DMS53 treated with DMSO at 0.1 percent for 48 hours (cell line): Measurements from ENCODE around the gene SLC11A1.

Experiments used
- DNase-seq: peaks from one replicate; lab custom pipeline; 2025; ENCODE audit not compliant: unreplicated experiment; lab: John Stamatoyannopoulos, UW

The SLC11A1 gene

DNA sequence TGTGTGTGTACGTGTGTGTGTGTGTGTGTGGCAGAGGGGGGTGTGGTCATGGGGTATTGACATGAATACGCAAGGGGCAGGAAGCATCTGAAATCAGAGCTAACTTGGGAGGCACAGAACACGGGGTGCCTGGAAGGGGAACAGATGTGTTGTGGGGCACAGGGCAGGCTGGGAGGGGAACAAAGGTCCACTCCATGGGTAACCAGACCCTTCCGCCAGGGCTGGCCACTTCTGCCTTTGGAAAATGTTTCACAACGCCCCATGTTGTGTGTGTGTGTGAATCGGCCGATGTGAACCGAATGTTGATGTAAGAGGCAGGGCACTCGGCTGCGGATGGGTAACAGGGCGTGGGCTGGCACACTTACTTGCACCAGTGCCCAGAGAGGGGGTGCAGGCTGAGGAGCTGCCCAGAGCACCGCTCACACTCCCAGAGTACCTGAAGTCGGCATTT, at the start of gene SLC11A1:
Gene SLC11A1 (plus strand): TSS at position 358 of the 451 bp plus-strand sequence. CDS start 96 bp downstream, outside the sequence.
- DNase-seq, result no peak

- DNase-seq, result no peak
These were observed 49.8 kb upstream of the SLC11A1 start for GRCh38 chr2:218332288-218332687.

DNA sequence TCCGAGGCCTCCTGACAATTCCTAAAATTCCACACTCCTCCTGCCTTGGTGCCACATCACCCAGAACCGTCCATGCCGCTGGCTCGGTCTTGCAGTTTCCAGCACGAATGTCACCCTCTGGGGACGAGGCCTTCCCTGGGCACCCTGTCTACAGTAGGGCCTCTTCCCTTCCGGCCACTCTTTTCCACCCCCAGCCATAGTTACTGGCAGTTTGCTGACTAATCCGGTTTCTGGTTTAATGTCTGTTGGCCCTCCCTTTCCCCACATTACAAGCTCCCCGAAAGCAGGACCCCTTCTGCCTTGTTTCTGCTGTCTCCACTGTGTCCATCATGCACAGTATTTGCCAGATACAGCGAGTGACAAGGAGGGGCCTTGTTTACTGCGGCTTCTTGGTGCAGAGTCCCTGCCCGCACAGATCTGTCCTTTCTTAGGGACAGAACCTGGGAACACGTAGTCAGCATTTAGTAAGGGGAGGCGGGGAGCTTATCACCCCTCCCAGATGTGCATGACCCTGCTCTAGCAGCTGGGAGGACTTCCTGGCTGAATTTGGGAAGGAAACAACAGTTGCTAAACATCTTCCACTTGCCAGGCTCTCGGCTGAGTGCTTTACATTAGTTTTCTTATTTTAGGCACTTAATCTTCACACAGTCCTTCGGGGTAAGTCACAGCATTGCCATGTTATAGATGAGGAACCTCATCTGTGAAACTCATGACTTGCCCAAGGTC, 49.0 kb upstream of the SLC11A1 start:
- DNase-seq, result no peak

GRCh38 chr2:218334531-218334930, 47.5 kb upstream of the SLC11A1 start:
- DNase-seq, result no peak

GRCh38 chr2:218340656-218341055, 41.4 kb upstream of the SLC11A1 start:
- DNase-seq, result no peak

DNA sequence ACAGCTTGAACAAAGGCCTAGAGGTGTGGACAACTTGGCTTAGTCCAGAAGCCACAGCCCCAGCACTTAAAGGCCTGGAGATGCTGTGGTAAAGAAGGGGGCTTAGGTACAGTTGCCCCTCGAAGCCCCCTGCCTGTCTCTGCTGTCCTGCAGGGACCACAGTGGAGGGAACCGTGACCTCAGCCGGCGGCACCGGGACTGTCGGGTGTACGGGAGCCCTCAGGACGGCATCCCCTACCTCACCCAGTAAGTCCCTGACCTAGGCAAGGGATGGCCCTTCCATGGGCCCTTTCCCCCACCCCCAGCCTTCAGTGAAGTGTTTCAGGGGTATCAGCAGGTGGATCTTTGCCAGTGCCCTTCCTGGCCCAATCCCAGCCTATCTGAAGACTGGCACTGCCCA, 40.7 kb upstream of the SLC11A1 start:
- DNase-seq, result no peak

- DNase-seq, result no peak
These were observed 39.2 kb upstream of the SLC11A1 start for GRCh38 chr2:218342837-218343236.

- DNase-seq, result no peak
These were observed 38.5 kb upstream of the SLC11A1 start for GRCh38 chr2:218343591-218343990.

GRCh38 chr2:218344090-218344754, 37.9 kb upstream of the SLC11A1 start:
- no peak for DNase-seq

GRCh38 chr2:218344755-218345417, 37.2 kb upstream of the SLC11A1 start:
- DNase-seq, result no peak

DNA sequence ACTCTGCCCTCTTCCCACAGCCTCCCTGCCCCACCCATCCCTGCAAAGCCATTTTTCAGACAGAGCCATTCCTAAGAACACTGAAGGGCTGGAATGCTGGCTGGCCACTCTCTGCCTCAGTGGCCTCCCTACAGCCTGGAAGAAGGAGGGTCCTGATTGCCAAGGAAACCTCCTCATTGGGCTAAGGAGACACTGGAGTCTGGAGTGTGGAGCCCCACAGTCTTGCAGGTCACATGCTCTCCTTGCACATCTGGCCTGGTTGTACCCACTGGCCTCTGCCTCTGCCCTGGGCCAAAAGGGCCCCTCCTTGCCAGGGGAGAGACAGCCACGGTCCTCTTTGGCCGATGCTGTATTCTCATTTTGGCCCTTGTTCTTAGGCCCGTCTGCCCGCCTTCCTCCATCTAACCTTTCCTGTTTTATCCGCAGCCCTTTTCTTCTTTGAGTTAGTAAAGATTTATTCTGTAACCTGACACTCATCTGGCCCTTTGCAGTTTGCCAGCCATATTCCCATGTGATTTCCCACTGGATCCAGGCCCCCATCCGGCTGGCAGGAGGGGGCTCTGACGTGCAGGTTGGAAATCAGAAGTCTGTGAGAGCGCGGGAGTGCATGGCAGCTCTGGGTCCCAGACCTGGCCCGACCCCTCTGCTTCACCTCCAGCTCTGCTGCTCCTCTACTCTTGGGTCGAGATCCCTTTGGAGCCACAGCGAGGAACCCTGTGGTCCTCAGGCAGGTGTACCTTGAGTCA, 36.4 kb upstream of the SLC11A1 start:
- DNase-seq, result no peak

DNA sequence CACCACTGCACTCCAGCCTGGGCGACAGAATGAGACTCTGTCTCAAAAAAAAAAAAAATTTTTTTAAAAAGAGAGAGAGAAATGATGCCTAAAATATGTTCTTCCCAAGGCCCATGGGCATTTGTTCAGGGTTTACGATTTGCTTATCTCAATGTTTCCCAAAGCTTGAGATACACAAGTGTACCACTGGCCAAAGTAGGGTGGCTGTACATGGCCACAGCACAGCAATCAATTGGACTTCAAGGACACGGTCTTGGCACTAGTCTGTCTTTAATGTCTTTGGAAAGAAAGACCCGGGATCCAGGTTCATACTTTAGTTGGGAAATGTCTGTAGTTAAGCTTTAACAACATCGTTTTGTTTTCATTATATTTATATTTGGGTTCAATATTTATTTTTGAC, 34.9 kb upstream of the SLC11A1 start:
- no peak for DNase-seq

GRCh38 chr2:218354045-218354444, 28.0 kb upstream of the SLC11A1 start:
- DNase-seq, result no peak

DNA sequence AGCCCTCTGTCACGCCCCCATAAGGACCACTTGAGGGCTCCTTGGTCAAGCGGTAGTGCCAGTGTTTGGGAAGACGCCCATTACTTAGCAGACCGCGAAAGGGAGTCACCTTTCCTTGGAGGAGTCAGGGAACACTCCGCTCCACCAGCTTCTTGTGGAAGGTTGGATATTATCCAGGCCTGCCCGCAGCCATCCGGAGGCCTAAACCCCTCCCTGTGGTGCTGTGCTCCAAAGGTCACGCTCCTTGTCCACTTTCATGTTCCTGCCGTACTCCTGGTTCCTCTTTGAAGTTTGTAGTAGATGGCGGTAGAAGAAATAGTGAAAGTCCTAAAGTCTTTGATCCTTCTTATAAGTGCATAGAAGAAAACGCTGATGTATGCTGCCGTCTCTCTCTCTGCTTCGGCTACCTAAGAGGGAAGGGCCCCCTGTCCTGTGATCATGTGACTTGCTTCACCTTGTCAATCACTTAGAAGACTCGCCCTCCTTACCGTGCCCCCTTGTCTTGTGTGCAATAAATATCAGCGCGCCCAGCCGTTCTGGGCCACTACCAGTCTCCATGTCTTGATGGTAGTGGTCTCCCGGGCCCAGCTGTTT, 27.1 kb upstream of the SLC11A1 start:
- DNase-seq, result no peak

DNA sequence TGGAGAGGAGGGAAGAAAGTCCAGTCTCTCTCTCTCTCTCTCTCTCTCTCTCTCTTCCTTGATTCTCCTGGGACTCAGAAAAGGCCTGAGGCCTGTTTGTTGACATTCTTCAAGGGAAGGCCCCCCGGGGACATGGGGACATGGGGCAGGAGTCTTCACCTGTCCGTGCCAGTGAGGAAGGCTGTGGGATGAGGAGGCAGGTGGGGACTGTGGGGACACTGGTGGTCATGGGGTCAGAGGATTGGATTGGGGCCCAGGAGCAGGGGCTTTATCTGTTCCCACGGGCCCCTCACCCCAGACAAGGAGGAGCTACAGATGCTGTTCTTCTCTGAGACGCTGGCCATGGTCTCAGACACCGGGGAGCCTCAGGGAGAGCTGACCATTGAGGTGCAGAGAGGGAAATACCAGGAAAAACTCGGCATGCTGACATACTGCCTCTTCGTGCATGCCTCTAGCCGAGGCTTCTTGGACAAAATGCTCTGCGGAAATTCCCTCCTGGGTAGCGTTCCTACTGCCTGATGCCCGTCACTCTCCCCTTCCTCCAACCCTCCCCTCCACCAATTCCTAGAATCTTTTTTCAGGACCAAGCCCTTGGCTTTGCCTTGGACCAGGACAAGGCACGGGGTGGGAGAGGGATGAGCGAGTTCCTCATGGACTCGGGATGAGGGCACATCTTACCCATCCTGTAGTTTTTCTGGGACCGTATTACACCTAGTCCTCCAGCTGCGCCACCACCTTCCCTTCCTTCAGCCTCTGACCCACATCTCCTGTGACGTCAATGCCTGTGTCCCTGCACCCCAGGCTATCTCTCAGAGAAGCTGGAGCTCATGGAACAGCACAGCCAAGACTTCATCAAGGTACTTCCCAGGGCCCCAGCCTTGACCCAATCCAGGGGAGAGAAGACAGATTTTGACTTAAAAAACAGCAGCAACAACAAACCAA, 24.6 kb upstream of the SLC11A1 start:
- no peak for DNase-seq

DNA sequence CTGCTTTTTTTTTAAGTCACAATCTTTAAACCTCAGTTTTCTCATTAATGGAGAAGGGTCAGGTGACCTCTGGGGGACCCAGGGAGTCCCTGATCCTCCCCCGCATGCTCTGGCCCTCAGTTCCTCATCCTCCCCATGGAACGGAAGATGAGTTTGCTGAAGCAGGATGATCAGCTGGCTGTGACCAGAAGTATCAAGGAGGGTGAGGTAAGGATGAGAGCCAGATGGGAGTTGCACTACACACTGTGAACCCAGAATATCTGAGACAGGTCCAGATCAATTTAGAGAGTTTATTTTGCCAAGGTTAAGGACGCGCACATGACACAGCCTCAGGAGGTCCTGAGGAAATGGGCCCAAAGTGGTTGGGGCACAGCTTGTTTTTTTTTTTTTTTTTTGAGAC, 21.6 kb upstream of the SLC11A1 start:
- no peak for DNase-seq

GRCh38 chr2:218362606-218363005, 19.5 kb upstream of the SLC11A1 start:
- no peak for DNase-seq

DNA sequence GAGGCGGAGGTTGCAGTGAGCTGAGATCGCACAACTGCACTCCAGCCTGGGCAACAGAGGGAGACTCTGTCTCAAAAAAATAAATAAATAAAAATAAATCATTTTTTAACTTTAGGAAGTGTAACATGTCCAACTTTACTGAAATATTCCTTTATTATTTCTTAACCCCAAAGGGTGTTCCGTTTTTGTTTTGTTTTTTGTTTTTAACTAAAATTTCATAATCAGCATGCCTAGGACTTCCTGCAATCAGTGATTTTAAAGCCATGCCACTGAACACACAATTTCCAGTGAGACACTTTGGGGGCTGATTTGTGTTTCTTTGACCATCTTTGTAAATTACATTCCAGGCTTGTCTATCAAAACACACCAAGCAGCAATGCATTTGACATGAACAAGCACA, 18.3 kb upstream of the SLC11A1 start:
- DNase-seq, result no peak

DNA sequence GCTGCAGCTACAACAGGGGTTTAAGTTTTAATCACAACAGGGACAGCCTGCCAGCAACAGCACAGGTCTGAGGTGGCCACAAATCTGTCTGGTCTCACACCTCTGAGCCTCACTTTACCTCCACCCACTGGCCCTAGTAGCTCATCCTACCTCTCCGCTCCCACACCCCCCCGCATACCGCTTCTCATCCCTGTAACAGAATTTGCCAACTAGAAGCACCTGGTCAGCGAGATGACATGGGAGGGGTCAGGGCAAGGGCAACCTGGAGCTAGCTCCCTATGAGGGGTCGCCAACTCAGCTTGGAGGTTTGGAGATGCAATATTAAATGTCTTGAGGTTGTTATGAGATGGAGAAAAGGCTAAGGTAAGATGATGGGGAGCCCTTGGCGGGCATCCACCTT, 17.9 kb upstream of the SLC11A1 start:
- no peak for DNase-seq
